HG03045 (cell line): ENCODE results near the gene MAF.

Experiments
- ATAC-seq: cut with Tn5 transposase; IDR thresholded peaks from one replicate; pipeline ENCODE4 v1.9.1; 2021; ENCODE audit warnings: mild to moderate bottlenecking, moderate library complexity; ENCODE audit not compliant: unreplicated experiment

MAF gene

DNA sequence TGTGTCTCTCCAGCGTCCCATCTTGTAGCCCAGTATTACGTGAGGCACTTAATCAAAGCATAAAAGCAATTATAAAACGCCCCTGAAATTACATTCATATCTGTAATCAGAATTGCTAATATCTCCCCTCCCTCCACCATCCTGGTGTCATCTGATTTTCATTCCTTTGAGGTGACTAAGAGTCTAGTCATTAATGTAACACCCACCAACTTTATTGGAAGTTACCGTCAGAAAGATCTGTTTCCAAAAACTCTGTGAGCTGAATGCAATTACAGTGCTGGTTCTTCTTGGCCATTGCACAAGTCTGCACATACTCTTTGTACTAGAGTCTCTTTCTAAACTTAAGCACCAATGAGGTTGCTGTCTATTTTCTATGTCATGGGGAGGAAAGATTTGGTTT, 12.5 kb upstream of the MAF start:
- no peak for ATAC-seq

DNA sequence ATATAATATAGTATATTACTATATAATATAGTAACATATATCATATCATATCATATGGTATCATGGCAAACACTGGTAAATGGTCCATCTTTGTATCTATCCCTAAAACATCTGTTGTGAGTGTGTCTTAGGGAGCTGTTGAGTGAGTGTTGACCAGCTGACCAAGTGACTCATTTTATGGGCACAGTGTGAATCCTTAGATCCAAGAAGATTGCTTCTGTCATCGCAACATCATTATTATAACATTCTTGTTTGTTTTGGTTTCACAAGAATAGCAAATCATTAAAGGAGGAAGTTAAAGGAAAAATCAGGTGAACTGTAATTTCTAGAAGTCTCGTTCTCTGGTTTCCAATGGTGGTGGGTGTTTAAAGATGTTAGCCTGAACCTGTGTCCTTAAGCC, 11.7 kb upstream of the MAF start:
- no peak for ATAC-seq

DNA sequence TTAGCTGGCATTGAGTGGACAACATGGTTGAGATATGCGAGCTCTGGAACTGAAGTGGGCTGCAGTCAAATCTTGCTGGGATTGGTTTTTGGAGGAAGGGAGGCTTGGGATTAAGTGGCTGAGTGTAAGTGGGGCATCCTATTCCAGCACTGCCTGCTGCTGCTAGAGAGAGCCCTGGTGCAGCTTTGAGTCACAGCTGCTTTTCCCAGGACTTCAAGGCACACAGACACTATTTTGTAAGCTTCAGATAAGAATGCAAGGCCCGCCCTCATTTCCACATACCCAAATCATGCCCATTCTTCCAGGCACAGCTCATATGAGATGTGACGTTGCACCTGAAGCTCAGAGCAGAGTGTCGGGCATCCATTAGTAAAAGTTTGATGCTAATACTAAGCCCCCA, 10.2 kb upstream of the MAF start:
- ATAC-seq, result no peak

DNA sequence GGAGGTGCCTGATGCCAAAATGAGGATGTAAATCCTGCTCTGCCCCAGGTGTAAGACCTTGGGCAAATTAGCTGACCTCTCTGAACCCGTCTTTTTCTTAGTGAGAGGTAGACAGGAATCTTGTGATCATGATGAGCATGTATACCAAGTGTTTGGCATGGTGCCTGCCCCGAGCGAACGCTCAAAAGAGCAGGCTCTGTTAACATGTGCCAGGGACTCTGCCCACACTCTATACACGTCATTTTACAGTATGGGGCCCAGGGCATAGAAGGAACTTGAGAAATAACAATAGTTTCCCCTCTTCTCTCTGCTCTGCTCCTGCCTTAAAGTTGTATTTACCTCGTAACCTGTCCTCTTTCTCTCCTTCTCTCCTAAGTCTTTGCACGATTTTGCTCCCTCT, 9.3 kb upstream of the MAF start:
- ATAC-seq, result no peak

DNA sequence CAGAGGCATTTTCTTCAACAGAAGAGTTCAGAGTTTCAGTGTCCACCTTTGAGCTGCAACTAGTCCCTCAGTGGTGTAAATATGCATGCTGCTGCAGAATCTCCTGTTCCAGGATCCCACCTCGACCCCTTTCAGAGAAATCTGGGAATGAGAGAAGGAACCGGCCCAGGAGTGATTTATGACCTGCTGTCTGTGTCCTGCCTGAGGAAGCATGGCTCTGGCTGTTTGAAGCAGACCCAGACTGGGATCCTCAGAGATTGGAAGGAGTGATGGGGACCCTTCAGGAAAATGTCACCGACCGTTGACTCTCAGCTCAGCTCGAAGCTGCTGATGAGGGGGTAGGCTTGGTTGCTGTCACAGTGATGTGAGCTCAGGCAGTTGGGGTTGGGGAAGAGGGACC, 8.4 kb upstream of the MAF start:
- no peak for ATAC-seq

DNA sequence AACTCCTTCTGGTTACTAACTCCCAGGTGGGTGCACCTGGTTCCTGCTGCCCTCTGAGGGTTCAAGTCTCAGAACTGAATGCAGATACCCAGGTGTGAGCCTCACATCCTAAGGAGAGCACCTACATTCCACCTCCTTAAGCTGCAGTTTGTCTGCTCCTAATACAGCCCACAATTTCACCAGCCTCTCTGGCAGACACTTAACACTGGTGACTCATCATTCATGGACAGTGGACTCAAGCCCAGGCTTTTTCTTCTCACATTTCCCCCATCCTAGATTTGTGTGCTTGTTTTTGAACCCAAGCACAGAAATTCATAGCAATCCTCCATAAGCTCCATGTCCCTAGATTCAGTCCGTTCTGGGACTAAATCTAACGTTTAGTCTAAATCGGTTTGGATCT, 7.0 kb upstream of the MAF start:
- ATAC-seq, result no peak

DNA sequence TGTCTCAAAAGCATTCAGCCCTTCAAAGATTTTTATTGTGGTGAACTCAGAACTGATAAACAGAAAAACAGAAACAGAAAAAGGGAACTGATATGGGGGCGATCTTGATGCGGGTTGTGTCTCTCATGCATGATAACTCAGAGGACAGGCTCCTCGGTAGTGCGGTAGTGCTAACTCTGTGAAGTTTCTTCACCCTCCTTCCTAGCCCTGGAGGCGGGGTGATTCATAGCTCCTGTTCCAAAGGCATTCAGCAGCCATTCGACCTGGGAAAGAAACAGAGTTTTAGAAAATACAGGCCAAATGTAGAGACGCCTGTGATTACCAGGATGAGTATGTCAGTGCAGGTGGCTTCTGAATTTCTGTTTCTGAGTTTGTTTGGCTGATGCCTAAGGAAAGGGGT, 5.5 kb upstream of the MAF start:
- ATAC-seq, result no peak

DNA sequence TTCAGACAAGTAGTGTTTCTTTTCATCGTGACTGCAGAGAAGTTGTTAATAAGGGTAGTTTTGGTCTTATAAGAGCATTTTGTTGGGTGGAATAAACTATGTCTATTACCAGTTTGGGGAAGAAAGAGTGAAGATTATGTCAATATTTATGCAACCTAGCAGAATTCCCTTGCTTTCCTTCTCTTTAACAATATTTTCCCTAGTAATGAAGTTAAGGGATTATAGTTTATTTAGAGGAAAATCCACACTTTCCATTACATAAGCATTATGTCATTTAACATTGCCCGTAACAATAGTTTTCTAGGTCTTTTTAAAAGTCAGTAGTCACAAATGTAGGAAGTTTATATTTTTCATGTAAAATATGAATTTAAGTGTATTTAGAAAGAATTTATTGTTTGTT, 2.5 kb upstream of the MAF start:
- ATAC-seq, result no peak

DNA sequence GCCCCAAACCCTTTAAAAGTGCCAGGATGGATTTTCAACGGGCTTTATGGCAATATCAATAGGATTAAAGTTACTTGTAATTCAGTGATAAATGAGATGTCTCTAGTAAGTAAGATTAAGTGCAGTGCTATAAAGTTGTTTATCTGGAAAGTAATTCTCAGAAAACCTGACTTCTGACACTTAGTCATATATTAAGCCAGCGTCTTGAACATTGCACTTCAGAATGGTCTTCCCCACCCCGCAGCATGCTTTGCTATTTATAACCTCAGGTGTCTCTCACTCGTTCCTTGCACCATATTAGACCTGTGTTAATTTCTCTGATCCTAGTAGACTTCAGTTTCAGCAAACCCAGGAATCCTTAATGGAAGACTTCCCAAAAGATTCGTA, 2.1 kb upstream of the MAF start:
- ATAC-seq, result no peak

DNA sequence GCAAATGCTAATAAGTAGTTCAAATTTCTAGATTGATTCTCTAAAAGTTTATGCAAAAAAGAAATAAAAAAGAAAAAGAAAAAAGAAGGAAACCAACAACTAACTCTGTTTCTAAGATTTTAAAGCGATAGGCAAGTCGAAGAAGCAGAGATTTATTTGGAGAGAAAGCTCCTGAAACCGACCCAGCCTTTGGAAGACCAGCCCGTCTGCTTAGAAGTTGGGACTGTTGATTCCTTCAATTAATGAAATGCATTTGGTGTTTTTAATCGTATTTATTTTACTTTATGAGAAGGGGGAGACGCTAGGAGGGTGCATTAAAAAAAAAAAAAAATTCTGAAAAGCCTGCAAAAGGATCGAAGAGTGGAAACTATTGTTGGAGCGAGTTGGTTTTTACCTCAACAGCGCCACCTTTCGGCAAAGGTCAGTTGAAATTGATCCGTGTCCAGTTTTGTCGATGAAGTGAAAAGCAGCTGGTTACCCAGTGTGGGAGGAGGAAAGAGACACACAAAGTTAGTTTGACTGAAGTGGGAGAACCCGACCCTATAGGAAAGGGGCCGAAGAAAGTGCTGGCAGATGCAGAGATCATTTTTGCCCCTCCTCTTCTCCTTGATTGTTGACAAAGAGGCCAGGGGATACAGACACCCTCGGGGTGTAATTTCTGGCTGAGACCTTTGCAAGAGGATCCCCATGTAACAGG, 1.5 kb upstream of the MAF start:
- ATAC-seq, result no peak

DNA sequence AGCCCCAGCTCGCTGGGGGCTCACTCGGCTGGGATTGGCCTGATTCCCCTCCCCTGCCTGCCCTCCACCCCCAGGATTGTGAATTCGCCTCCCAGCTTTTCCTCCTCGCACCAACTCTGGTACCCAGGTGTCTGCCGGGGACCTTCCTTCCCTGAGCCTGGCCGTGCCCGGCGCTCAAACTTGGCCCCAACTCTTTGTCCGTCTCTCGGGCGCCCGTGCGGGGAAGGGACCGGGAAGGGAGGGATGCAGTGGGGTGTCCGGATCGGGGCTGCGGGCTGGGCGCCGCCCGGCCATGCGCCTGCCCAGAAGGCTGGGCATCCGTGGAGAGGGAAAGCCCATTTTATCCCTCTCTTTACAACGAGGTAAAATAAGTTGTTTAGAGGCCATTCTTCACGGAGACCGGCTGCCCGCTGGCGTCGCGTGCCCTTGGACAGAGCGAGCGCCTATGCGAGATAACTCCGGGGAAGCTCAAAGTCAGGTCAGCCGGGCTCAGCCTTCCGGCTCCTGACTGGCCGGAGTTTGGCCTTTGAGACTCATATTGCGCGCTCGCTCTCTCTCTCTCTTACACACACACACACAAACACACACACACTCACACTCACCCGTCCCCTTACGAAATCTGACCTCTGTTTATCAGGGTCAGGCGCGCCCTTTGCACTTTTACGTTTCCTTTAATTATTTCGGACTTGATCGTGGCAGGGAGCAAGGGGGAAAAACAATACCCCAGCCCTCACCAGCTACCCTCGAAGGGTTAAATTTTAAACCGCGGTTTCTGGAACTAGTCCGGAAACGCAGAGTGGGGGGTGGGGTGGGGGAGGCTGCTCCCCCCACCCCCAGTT, 774 bp upstream of the MAF start:
- ATAC-seq, result no peak

DNA sequence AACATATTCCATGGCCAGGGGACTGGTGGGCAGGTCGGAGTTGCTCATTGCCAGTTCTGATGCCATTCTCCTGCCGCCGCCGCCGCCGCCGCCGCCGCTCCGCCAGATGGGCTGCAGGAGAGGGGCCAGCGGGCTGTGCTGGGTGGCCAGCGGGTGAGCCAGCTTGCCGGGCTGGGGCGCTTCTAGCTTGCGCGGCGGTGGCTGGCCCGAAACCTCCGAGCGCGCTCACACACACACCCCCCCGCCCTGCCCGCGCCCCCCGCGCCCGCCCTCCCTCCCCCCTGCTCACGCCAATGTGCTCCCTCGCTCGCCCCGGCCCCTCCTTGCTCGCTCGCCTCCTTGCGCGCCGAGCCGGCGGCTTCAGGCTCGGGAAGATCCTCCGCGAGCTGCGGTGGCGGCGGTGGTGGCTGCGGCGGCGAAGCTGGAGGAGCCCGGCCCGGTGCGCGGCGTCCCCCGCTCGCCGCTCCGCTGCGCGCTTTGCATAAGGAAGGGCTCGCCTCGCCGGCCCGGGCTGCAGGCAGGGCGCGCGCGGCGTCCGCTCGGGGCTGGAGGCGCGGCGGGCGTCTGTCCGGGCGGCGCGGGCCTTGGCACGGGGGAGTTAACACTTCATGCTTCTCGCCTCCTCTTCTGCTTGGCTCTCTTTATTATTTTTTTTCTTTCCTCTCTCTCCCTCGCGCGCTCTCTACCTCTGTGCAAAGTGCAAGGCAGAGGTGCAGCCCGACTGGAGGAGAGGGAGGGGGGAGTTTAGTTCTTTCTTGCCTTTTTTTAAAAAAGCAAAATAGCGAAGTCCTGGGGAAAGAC, 500 bp downstream of the MAF start:
- no peak for ATAC-seq

DNA sequence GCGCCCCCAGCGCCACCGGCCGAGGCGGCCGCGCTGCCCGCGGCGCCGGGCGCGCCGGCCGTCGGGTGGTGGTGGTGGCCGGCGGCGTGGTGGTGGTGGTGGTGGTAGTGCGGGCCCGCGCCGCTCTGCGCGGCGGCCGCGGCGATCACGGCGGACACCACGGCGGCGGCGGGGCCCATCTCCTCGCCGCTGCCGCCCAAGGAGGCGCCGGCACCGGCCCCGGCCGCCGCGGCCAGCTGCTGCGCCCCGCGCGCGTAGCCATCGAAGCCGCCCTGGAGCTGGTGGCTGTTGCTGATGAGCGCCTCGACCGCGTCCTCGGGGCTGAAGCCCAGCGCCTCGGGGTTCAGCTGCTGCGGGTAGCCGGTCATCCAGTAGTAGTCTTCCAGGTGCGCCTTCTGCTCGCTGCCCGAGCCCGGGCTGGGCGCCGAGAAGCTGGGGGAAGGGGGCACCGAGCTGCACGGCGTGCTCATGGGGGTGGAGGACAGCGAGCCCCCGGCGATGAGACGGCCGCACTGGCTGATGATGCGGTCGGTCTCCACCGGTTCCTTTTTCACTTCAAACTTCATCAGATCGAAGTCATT, 1.2 kb downstream of the MAF start:
- ATAC-seq, result no peak

DNA sequence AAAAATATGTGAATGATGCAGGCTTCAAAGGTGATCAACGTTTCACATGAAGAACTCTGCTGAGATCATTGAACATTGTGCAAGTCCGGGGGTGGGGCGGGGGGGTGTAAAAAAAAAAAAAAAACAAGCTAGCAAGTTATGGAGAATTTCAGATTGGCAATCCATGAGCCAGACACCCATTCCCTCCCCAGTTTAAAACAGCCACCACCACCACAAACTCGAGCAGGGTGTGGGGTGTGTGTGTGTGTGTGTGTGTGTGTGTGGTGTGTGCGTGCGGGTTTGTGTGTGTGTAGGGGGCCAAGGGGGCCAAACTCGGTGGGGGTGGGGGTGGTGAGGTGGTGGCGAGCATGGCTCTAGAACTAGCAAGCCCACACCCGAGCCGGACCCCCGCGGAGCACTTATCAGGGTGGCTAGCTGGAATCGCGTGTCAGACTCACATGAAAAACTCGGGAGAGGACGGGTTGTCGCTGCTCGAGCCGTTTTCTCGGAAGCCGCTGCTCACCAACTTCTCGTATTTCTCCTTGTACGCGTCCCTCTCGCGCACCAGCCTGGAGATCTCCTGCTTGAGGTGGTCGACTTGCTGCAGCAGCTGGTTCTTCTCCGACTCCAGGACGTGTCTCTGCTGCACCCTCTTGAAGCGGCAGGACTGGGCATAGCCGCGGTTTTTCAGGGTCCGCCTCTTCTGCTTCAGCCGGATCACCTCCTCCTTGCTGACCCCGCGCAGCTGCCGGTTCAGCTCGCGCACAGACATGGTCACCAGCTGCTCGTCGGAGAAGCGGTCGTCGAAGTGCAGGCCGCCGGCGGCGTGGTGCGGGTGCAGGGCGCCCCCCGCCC, 2.0 kb downstream of the MAF start:
- ATAC-seq, result no peak

DNA sequence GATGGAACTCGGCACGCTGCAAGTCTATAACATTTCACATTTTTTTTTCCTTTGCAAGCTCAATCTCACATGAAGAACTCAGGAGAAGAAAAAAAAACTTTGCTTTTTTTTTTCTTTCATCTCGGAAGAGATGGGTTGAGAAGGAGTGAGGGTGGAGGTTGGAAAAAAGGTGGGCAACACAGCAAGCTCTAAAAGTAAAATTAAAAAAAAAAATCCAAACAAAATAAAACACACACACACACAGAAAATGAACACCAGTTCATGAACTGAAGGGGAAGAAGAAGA, 2.5 kb downstream of the MAF start:
- no peak for ATAC-seq

DNA sequence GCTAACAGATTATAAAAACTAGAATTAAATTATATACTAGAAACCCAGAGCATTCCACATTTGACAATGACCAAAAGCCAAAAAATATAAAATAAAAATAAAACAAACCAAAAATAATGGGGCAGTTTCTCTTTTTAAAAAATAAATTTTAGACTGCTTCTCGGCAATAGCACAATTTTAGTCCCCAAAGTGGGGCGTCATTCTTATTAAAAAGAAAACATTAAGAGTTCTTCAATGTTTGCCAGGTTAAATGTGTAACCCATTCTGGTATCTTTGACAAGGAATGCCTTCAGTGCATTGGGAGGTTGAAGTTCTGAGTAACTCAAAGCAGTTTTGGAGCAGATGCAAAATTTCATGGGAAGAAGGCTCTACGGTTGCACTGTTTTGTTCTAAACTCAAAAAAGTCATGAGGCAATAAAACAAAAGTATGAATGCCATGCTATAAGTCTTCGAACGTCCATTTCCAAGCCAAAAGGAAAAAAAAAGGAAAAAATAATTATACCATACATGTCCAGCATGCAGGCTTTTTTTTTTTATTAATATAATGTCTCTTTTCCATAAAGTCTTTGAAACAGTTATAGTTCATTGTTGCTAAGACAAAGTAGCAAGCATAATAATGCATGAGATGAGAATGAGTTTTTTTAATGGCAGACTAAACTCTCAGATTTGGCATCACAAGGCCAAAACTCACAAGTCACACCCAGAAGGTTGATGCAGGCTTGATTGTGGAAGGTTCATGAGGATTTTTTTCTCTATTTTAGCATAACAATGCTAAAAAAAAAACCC, 3.1 kb downstream of the MAF start:
- ATAC-seq, result no peak

DNA sequence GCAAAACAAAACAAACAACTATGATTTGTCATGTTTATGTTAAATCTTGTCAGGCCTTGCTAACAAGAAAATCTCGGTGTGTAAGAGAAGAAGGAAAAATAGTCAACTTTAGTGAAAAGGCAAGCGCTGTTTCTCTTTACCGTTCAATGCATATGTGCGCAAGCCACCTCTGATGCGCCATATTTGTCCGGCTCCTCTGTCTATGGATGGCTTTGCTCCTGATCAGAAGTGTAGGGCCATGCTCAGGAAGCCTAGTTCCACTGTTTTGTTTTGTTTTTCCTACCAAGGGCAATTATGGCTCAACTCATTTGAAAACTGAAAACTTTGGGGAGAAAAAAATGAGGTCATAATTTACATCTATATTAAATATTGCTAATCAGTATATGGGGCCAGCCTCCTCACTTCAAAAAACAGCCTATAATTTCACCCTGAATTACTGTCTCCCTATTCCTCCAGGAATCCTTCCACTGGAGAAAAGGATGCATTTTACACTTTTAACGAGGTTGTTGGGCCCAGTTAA, 4.5 kb downstream of the MAF start:
- ATAC-seq, result no peak

DNA sequence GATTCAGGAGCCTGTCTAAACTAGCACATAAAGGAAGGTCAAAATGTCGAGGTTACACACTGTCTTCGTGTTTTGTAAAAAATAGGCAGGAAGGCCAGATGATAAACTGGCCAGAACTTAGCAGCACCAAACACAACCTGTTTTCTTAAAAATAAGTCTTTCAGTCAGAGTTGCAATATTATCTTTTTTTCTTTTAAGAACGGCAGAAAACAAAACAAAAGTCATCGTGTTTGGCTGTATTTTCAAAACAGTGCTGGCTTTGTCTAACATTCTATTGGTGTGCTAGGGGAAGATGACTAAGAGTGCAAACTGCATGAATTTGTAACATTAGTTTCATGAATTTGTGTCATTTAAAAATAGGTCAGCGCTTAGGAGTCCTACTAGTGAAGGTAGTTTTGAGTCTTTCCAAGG, 5.3 kb downstream of the MAF start:
- no peak for ATAC-seq

DNA sequence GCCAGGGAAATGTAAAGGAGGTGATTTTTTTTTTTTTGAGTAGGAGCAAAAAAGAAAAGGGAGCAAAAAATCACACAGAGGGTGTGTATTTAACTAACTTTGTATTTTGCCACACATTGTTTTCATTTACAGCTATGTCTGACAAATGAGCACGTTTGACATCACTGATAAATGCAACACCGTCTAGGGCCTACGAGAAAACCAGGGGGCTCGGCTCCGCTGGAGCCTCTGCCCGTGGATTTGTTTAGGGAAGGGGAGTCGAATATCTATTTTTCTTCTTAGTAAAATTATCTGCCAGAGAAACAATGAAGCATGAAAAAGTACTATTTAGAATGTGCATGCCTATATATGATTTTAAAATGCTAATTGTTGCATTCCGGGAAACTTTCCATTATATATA, 6.8 kb downstream of the MAF start:
- ATAC-seq, result no peak

DNA sequence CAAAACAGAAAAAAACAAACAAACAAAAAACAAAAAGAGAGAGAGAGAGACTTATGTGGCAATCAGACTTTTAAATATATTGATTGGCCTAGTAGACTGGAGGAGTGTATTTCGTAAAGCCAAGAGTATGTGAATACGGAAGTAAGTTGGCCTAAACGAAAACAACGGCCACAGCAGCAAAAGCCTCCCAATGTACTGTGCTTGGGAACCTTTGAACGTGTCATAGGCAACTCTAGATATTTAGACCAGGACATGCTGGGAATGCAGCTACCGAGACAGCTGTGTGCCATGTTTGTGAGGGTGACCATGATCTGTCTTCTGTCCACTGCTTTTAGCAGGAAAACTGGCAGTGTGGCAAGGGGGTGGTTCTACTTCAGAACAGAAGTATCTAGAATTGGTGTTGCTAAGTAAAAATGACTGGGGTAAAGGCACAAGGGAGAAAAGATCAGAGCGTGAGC, 7.4 kb downstream of the MAF start:
- ATAC-seq, result no peak
